WERI-Rb-1 (cell line): ENCODE data around the gene PTGER1.

Experiments used
- DNase-seq: peaks from one replicate; pipeline ENCODE4 v3.0.0-alpha.2; 2020
- H3K27ac ChIP-seq: fragments of 250-450 bp; sonication (Bioruptor Pico); 2 replicates; pipeline ENCODE4 v1.5.1; 2020; ENCODE audit warnings: mild to moderate bottlenecking, moderate library complexity
- H3K27me3 ChIP-seq: fragments of 250-450 bp; sonication (Bioruptor Pico); 2 replicates; pipeline ENCODE4 v1.5.1; 2021; ENCODE audit warnings: mild to moderate bottlenecking, low read depth, moderate library complexity; ENCODE audit not compliant: insufficient read depth, severe bottlenecking
- H3K36me3 ChIP-seq: fragments of 250-450 bp; sonication (Bioruptor Pico); 2 replicates; pipeline ENCODE4 v1.5.1; 2020; ENCODE audit warnings: mild to moderate bottlenecking, moderate library complexity
- H3K4me3 ChIP-seq: 2 replicates; pipeline ENCODE4 v1.5.1; 2011; ENCODE audit warnings: low read depth, mild to moderate bottlenecking, control low read depth, low read length
- H3K9me3 ChIP-seq: fragments of 250-450 bp; sonication (Bioruptor Pico); 2 replicates; pipeline ENCODE4 v1.5.1; 2021; ENCODE audit warnings: mild to moderate bottlenecking, moderate library complexity; ENCODE audit not compliant: severe bottlenecking
- CTCF ChIP-seq: IDR thresholded peaks from 2 replicates; pipeline ENCODE4 v1.5.1; 2011; ENCODE audit warnings: low read depth, mild to moderate bottlenecking, control low read depth, inconsistent platforms, low read length

Gene PTGER1

DNA sequence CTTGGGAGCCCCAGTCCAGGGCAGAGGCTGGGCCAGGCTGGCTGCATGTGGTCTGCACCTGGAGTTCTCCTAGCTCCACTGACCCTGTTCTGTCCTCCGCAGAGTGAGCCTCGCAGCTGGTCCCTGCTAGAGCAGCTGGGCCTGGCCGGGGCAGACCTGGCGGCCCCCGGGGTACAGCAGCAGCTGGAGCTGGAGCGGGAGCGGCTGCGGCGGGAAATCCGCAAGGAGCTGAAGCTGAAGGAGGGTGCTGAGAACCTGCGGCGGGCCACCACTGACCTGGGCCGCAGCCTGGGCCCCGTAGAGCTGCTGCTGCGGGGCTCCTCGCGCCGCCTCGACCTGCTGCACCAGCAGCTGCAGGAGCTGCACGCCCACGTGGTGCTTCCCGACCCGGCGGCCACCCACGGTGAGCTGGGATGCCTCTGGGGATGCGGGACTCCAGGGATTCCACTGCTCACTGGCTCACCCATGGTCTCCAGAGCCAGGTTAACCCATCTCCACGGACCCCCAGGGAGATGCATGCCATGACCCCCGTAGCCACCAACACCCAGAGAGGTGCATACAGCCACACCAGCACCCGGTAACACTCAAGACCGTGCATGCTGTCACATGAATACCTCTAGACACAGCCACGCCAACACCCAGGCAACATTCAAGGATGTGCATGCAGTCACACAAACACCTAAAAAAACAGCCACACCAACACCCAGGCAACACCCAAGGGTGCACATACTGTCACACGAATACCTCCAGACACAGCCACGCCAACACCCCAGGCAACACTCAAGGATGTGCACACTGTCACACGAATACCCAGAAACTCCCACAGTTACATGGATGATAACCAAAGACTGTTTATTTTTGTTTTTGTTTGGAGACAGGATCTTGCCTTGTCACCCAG is 33.9 kb downstream of the PTGER1 start:
- TF ChIP-seq CTCF = no peak
- no peaks in the 10 kb centered on the region for H3K27me3 ChIP-seq
- no peaks in the 10 kb centered on the region for H3K9me3 ChIP-seq
- no peak overlapping the region for H3K4me3 ChIP-seq
- DNase-seq = no peak
- H3K27ac ChIP-seq = no peak overlapping the region
- H3K36me3 ChIP-seq = peaks cover 46% of the 10 kb centered on the region

DNA sequence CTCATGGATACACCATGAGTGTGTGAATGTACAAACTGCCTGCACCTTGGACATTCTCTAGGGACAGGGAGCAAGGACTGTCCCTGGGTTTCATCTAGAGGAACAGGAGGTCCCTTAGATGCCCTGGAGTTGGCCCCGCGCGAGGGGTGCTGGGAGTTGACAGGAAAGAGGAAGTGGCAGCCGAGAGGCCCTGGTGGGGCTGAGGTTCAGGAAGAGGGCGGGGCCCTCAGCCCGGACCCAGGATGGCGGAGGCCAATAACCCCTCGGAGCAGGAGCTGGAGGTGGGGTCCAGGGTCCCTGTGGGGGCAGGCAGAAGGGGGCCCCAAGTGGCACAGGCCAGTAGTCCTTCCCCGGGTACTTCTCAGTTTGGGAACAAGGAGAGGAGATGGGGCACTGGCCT is 35.1 kb downstream of the PTGER1 start:
- H3K27ac ChIP-seq = no peak overlapping the region

GRCh38 chr19:14439014-14439413 is 36.1 kb downstream of the PTGER1 start:
- DNase-seq = no peak
- no peak overlapping the region for H3K4me3 ChIP-seq
- H3K36me3 ChIP-seq = peaks cover 32% of the 10 kb centered on the region
- no peaks in the 10 kb centered on the region for H3K9me3 ChIP-seq
- TF ChIP-seq CTCF = no peak
- no peak overlapping the region for H3K27ac ChIP-seq
- no peaks in the 10 kb centered on the region for H3K27me3 ChIP-seq

More for the DNA sequence above, 35.1 kb downstream of the PTGER1 start:
- no peak for TF ChIP-seq CTCF
- Histone ChIP-seq H3K27me3 (no peaks in the 10 kb centered on the region), H3K4me3 (no peak overlapping the region), H3K36me3 (peaks cover 38% of the 10 kb centered on the region), H3K9me3 (no peaks in the 10 kb centered on the region)
- no peak for DNase-seq

DNA sequence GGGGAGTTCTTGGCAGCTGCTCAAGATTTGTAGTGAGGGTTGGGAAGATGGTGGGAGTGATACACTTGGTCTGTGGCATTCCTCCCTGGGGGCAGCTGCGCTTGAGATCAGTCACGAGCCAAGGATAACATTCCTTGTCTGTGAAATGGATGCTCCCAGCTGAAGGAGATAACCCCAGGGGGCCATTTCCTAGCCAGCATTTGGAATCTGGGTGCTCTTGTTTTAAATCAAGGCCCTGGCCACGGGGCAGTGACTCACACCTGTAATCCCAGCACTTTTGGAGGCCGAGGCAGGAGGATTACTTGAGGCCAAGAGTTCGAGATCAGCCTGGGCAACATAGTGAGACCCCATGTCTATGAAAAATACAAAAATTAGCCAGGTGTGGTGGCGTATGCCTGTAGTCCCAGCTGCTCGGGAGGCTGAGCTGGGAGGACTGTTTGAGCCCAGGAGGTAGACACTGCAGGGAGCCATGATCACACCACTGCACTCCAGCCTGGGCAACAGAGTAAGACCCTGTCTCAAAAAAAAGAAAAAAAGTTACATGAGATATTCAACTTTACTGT is 37.5 kb downstream of the PTGER1 start:
- no peak for DNase-seq
- TF ChIP-seq CTCF = no peak
- Histone ChIP-seq H3K4me3 (no peak overlapping the region), H3K27ac (no peak overlapping the region), H3K9me3 (no peaks in the 10 kb centered on the region), H3K36me3 (peaks cover 21% of the 10 kb centered on the region), H3K27me3 (no peaks in the 10 kb centered on the region)

DNA sequence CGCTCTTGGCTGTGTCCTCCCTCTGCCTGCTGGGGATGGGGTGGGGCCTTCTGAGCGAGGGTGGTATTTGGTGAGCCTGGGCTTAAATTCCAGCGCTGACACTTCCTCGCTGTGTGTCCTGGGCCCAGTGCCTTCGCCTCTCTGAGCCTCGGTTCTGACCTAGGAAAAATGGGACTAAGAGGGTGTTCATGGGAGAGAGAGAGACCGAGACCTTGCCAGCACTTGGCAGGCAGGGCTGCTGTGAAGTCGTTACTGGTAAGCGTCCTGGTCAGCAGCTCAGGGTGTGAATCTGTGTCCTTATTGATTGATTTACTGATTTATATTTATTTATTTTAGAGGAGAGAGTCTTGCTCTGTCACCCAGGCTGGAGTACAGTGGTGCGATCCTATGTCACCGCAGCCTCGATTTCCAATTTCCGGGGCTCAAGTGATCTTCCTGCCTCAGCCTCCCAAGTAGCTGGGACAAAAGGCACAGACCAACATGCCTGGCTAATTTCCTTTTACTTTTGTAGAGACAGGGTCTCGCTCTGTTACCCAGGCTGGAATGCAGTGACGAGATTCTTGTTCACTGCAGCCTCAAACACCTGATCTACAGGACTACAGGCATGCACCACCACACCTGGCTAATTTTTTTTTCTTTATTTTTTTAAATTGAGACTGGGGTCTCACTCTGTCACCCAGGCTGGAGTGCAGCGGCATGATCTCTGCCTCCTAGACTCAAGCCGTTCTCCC is 39.7 kb downstream of the PTGER1 start:
- no peak for DNase-seq
- TF ChIP-seq CTCF = no peak
- no peaks in the 10 kb centered on the region for H3K9me3 ChIP-seq
- peaks cover 7% of the 10 kb centered on the region for H3K36me3 ChIP-seq
- no peak overlapping the region for H3K4me3 ChIP-seq
- H3K27me3 ChIP-seq = no peaks in the 10 kb centered on the region
- no peak overlapping the region for H3K27ac ChIP-seq
